HG03103 (cell line): Measurements from ENCODE around the gene GRIA4.
"Not testable (repeated sequence)": the region's sequence is repeated elsewhere in the genome, so short reads cannot be mapped to it uniquely, and the experiment has no call there.

ENCODE experiments used
- ATAC-seq: cut with Tn5 transposase; IDR thresholded peaks from one replicate; pipeline ENCODE4 v1.9.1; 2021; ENCODE audit warnings: low read depth; ENCODE audit not compliant: unreplicated experiment

The GRIA4 gene

DNA sequence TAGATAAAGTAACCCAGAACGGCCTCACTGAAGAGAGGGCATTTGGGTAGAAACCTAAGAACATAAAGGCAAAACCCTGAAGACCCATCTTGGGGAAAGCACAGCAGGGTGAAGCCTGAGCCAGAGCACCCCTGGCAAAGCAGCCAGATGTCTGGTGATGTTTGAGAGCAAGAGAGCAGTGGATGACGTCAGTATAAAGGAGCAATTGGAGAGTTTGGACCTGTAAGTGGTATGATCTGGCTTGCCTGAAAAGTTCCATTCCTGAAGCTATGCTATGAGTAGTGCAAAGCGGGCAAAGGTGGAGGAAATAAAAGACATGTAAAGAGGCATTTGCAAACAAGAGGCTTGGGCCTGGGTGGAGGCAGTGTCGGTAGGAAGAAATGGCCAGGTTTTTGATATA, 244.4 kb downstream of the GRIA4 start:
- ATAC-seq: no peak

DNA sequence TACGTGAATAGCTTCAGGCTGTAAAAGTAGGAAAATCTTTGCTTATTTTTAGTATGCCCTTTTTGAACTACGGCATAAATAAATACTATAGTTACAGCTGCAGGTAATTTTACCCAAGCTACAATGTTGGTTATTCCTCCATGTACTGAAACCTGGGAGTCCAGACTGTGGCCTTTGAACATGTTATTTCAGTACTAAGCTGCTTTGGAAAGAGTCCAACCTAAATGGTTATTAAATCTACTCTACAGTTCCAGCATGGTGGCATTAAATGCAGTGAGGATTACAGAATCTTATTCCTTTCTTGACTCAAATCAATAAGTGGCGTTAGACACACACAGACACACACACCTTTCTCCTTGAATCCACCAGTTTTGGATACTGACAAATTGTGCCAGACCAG, 247.1 kb downstream of the GRIA4 start:
- ATAC-seq: no peak

- ATAC-seq: no peak
These were observed 247.9 kb downstream of the GRIA4 start for GRCh38 chr11:105857728-105858127.

DNA sequence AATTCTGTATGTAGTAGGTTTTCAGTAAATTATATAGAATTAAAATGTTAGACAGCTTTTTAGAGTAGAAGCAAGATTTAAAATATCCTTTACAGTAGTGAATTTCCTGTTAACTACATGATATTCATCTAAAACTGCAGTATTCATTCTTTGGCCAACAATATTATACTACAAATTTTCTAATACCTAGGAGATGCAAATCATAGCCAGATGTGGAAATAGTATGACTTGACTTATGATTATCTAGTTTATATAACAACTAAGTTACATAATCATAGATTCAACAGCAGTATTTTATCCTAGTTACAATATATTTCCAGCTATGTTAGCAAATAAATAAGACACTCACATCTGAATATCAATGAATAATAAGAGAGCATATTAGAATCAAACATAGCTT, 249.0 kb downstream of the GRIA4 start:
- ATAC-seq: no peak

GRCh38 chr11:105860105-105860504, 250.2 kb downstream of the GRIA4 start:
- no peak for ATAC-seq

- no peak for ATAC-seq
These were observed 251.4 kb downstream of the GRIA4 start for GRCh38 chr11:105861225-105861624.

GRCh38 chr11:105862736-105863367, 253.0 kb downstream of the GRIA4 start:
- peak; percentile 56 for ATAC-seq

DNA sequence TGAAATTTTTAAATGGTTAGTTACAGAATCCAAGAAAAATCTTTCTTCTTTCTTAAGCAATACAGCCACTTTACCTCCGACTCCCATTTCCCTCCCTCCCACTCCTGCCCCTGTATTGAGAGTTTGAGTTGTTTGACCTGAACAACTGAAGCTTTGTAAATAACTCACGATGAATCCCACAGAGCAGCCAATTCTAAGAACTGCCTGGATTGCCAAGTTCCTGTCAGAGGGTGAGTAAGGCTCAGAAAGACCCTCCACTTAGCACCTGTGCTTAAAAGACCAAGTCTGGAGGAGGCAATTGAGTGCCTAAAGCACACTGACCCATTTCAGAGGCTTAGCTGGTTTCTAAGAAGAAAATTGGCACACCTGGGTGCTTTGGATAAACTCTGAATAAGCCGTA, 253.7 kb downstream of the GRIA4 start:
- ATAC-seq: no peak

GRCh38 chr11:105867742-105868141, 257.9 kb downstream of the GRIA4 start:
- ATAC-seq: no peak

GRCh38 chr11:105868762-105869285, 259.0 kb downstream of the GRIA4 start:
- no peak for ATAC-seq

DNA sequence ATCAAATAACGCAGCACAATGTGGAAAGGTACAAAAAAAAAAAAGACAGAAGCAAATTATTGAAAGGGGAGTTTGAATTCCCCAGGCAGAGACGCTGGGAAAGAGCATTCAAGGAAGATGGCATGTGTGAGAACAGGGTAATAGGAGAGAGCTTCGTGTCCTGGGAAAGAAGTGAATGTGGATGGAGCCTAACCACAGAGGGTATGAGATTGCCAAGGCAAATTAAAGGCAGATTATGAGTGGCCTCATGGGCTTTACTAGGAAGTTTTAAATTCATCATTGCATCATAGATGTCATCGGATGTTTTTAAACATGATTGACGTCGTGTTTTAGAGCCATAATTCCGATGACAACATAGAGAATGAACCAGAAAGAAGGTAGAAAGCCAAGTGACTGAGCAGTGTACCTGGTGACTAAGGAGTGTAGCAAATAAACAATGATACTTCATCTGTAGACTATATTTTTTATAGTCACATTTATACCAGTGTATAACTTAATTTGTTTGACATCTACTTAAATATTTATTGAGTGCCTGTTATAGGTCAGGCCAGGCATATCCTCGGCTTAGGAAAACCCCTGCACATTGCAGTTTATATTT, 260.7 kb downstream of the GRIA4 start:
- ATAC-seq: no peak

GRCh38 chr11:105878510-105878909, 268.6 kb downstream of the GRIA4 start:
- no peak for ATAC-seq

DNA sequence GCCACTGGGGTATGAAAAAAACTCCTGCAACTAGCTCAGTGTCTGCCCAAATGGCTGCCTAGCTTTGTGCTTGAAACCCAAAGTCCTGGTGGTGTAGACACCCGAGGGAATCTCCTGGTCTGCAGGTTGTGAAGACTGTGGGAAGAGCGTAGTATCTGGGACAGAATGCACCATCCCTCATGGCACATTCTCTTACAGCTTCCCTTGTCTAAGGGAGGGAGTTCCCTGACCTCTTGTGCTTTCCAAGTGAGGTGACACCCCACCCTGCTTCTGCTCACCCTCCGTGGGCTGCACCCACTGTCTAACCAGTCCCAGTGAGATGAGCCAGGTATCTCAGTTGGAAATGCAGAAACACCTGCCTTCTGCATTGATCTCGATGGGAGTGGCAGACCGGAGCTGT, 269.1 kb downstream of the GRIA4 start:
- ATAC-seq: not testable (repeated sequence)

GRCh38 chr11:105881027-105881426, 271.2 kb downstream of the GRIA4 start:
- ATAC-seq: no peak

DNA sequence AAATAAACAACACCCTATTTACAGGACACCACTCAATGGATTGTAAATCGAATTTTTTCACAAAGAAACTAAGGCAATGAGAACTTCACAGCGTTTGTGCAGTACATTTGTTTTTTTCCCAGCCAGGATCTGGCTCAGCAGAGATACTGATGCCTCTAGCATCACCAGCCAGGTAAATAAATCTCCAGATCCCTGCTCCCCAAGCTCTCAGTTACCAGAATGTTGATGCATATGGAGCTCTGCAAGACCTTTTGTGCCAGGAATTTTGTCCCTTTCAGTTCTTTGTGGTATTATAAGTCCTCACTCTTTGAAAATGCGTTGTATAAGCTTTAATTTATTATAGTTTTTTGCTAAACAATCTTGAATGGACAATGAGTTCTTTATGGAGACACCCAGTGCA, 274.6 kb downstream of the GRIA4 start:
- ATAC-seq: no peak

GRCh38 chr11:105891685-105892084, 281.8 kb downstream of the GRIA4 start:
- no peak for ATAC-seq

DNA sequence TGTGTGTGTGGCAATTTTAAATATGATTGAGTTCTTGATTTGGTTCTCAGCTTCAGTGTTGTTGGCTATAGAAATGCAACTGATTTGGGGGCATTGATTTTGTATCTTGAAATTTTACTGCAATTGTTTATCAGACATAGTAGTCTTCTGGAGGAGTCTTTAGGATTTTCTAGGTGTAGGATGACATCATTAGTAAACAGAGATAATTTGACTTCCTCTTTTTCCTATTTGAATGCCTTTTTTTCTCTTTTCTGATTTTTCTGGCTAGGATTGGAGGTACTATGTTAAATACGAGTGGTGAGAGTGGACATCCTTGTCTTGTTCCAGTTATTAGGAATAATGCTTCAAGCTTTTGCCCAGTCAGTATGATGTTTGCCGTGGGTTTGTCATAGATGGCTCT, 287.3 kb downstream of the GRIA4 start:
- no peak for ATAC-seq

- no peak for ATAC-seq
These were observed 289.9 kb downstream of the GRIA4 start for GRCh38 chr11:105899772-105900171.

- no peak for ATAC-seq
These were observed 290.7 kb downstream of the GRIA4 start for GRCh38 chr11:105900515-105901035.

DNA sequence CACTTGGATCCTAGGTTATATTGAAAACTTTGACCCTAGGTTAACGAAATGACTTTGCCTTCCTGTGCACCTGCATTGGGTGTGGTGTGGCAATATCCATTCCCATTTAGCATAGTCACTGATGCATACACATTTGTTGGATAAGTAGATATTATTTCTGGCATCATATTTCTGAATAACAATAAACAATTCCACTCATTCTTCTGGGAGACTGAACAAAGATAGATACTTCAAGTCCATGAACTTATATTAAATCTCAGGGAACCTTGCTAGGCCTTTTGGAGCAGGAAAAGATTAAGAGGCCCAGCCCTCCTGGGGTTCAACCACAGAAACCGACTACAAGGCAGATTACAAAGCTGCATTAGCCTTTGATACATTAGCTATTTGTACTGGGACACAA, 293.2 kb downstream of the GRIA4 start:
- ATAC-seq: no peak

DNA sequence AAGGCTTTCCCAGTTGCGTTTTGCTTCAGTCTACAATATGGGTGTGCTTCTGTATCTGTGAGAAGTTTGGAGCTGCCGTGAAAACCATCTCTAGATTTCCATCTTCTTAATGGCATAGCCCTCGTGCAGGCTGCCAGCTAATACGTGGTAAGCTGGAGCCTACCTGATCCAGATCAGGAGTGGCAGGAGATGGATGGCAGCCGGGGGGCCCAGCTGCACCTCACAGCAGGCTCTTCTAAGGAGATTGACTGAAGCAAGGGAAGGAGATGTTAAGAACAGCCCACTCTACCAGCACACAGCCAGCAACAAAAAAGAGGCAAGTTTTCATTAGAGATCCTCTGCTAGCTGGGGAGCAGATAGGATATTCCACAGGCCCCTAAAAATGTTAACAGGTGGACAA, 296.6 kb downstream of the GRIA4 start:
- no peak for ATAC-seq

GRCh38 chr11:105907319-105907718, 297.4 kb downstream of the GRIA4 start:
- no peak for ATAC-seq
